ENCODE measurements around the gene ODC1.

ODC1 gene

DNA sequence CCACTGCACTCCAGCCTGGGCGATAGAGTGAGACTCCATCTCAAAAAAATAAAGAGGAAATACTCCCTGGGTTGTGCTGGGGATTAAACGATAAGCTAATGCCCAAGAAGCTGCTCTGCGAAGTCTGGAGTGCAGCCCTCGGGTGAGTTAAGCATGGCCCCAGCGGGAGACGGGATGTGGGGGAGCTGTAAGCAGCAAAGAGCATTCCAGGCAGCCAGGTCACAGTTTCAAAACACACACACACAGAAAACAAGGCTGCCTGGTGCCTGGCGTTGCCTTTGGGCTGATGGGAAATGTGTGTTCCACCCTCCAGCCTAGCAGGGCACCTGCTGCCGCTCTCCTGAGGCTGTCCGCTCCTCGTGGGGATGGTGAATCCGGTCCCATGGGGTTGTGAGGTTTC lies 24.1 kb downstream of the ODC1 start:
- in situ Hi-C loops (cut with HindIII; ENCODE audit: low pct_unique_long_range_greater_than_20kb, low sequenced_read_pairs): no loop called here
- DNase-seq (ENCODE audit: low read depth in 1 of 2, low spot score in 1 of 2): no peak
- TF ChIP-seq JUND (IDR thresholded peaks at IDR 0.05; ENCODE audit: low read depth): no peak

DNA sequence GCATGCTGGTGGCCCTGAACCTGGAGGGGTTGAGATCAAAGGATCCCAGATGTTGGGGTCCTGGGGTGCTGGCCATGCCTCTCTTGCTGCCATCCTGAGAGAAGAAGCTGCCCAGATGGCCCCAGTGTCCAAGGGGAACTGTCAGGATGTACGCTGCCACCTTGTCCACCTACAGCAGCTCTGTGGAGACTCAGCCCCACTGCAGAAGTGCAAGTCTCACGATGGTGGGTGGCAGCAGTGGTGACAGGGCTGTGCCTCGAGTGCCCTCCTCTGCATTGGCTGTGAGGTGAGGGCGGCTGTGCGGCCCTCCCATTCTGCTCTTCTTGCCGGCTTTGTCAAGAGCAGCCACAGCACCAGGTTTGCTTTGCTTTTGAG lies 24.7 kb downstream of the ODC1 start:
- no peak for DNase-seq (ENCODE audit: low read depth in 1 of 2, low spot score in 1 of 2)
- in situ Hi-C loops (cut with HindIII; ENCODE audit: low pct_unique_long_range_greater_than_20kb, low sequenced_read_pairs): no loop called here
- no peak for TF ChIP-seq JUND (IDR thresholded peaks at IDR 0.05; ENCODE audit: low read depth)

DNA sequence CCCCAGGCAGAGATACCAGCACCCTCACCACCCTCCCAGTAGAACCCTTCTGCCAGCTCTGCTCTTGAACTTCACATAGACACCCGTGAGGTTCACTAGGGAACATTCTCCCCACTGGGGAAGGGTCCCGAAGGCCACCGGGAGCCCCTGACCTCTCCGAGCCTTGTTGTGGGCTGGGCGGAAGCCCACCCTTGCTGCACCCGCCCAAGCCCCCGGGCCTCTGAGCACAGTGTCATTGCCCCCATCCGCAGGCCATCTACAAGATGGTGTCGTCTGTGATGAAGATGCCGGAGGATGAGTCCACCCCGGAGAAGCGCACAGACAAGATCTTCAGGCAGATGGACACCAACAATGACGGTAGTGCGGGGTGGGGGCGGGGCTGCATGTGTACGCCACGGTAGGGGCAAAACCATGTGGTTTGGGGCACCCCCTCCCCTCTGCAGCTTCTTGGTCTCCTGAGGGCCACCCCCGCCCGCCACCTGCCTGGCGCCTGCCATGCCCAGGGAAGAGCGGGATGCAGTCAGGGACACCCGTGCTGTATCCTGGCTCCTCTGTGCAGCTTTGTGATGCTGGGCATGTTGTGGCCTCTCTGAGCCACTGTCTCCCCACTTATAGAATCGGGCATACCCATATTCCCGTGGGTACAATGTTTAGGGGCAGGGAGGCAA lies 25.3 kb downstream of the ODC1 start:
- no peak for DNase-seq (ENCODE audit: low read depth in 1 of 2, low spot score in 1 of 2)
- in situ Hi-C loops (cut with HindIII; ENCODE audit: low pct_unique_long_range_greater_than_20kb, low sequenced_read_pairs): no loop called here

DNA sequence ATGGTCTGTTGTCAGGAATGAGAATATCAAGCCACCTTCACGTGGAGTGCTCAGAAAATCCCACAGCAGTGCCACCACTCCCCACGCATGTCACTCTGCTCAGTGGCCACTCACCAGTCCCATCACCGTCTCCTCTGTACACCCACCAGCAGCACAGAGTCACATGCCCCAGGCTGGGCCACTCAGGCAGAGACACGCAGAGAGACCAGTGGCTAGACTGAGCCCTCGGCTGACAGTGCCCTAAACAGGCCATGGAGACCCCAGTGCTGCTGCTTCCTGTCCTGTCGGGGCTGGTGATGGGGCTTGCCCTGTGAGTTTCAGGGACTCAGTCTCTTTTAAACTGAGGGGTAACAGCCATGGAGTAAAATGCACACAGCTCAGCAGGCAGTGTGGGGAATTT lies 25.9 kb downstream of the ODC1 start:
- in situ Hi-C loops (cut with HindIII; ENCODE audit: low pct_unique_long_range_greater_than_20kb, low sequenced_read_pairs): no loop called here
- no peak for DNase-seq (ENCODE audit: low read depth in 1 of 2, low spot score in 1 of 2)
- TF ChIP-seq JUND (IDR thresholded peaks at IDR 0.05; ENCODE audit: low read depth): no peak

More for the DNA sequence above, 25.3 kb downstream of the ODC1 start:
- no peak for TF ChIP-seq JUND (IDR thresholded peaks at IDR 0.05; ENCODE audit: low read depth)

DNA sequence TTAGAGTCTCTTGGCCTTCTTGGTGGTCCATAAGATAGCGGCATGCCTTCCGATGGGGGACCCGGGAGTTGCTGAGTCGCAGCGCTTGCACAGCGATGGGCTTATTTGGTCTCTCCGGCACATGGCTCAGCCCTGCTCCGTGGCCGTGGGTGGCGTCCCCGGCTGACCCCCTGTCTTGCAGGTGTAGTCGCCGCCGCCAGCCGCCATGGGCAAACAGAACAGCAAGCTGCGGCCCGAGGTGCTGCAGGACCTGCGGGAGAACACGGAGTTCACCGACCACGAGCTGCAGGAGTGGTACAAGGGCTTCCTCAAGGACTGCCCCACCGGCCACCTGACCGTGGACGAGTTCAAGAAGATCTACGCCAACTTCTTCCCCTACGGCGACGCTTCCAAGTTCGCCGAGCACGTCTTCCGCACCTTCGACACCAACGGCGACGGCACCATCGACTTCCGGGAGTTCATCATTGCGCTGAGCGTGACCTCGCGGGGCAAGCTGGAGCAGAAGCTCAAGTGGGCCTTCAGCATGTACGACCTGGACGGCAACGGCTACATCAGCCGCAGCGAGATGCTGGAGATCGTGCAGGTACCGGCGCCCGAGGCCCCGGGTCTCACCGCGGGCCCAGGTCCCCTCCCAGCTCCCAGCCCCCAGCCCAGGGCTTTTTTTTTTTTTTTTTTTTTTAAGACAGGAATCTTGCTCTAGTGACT lies 28.4 kb downstream of the ODC1 start:
- no peak for TF ChIP-seq JUND (IDR thresholded peaks at IDR 0.05; ENCODE audit: low read depth)
- in situ Hi-C loops (cut with HindIII; ENCODE audit: low pct_unique_long_range_greater_than_20kb, low sequenced_read_pairs): no loop called here

DNA sequence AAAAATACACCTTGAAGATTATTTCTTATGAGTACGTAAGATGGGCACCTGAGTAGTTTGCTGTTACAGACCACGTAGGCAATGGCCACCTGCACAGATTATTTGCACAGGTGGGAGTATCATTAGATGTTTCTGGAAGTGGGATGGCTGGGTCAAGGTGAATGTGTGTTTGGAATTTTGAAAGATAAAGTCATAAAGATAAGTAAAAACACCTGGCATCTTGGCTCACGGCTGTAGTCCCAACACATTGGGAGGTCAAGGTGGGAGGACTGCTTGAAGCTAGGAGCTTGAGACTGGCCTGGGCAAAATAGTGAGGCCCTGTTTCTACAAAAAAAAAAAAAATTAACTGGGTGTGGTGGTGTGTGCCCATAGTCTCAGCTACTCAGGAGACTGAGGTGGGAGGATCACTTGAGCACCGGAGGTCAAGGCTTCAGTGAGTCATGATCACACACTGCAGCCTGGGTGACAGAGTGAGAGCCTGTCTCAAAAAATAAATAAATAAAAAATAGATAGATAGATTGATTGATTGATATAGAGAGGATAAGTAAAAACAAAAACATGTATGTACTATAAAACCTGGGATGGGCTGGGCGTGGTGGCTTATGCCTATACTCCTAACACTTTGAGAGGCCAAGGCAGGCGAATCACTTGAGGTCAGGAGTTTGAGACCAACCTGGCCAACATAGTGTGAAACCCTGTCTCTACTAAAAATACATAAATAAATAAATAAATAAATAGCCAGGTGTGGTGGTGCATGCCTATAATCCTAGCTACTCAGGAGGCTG lies 30.4 kb downstream of the ODC1 start:
- in situ Hi-C loops (cut with HindIII; ENCODE audit: low pct_unique_long_range_greater_than_20kb, low sequenced_read_pairs): no loop called here

More for the DNA sequence above, 28.4 kb downstream of the ODC1 start:
- no peak for DNase-seq (ENCODE audit: low read depth in 1 of 2, low spot score in 1 of 2)

DNA sequence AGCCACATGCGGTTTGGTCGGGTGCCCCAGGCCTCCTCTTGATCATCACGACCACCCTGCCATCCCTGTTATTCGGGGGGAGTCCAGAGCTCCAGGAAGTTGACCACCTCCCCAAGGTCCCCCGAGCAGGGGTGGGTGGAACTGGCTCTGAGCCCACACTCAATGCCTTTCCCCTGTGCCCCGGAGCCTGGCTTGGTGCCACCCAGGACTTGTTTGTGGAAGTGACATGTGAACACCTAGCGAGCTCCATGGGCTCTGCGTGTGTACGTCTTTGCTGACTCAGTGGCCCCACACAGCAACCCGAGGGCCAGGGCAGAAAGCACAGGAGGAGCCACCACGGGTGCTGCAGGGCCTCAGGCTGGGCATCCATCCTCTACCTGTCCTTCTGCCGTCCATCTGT lies 32.5 kb downstream of the ODC1 start:
- TF ChIP-seq JUND (IDR thresholded peaks at IDR 0.05; ENCODE audit: low read depth): no peak
- DNase-seq (ENCODE audit: low read depth in 1 of 2, low spot score in 1 of 2): no peak
- in situ Hi-C loops (cut with HindIII; ENCODE audit: low pct_unique_long_range_greater_than_20kb, low sequenced_read_pairs): no loop called here

More for the DNA sequence above, 30.4 kb downstream of the ODC1 start:
- no peak for TF ChIP-seq JUND (IDR thresholded peaks at IDR 0.05; ENCODE audit: low read depth)
- no peak for DNase-seq (ENCODE audit: low read depth in 1 of 2, low spot score in 1 of 2)

DNA sequence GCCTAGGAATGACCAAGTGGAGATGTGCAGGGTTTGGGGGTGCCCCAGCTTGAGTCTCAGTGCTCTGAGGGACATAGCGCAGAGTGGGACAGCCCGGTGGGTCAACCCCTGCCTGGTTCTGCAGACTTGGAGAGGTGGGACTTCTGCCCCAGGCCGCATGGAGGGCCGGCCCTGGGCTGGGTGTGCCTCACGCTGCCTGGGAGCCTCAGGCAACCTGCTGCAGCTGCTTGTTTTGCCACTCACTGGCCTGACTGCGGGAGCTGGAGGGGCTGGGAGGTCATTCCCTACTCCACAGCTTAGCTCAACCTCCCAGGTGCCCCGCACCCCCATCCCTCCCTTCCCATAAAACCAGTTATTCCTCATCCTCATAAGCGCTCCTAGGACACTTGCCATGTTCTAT lies 33.1 kb downstream of the ODC1 start:
- in situ Hi-C loops (cut with HindIII; ENCODE audit: low pct_unique_long_range_greater_than_20kb, low sequenced_read_pairs): no loop called here
- DNase-seq (ENCODE audit: low read depth in 1 of 2, low spot score in 1 of 2): no peak
- TF ChIP-seq JUND (IDR thresholded peaks at IDR 0.05; ENCODE audit: low read depth): no peak

DNA sequence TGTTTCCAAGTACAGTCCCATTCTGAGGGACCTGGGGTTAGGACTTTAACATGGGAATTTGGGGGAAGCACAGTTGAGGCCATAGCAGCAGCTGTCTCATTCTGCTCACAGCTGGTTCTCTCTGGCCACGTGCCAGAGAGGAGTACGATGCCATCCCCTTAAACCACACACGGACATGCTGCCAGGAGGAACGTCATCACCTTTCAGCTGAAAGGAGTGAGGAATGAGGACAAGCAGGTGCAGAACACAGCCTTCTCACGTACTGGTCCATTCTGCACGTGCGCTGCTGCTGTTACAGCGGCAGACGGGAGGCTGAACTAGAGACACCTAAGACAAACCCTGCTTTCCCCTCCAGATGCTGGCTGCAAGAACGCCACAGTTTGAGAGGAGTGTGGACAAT lies 33.5 kb downstream of the ODC1 start:
- DNase-seq (ENCODE audit: low read depth in 1 of 2, low spot score in 1 of 2): no peak
- in situ Hi-C loops (cut with HindIII; ENCODE audit: low pct_unique_long_range_greater_than_20kb, low sequenced_read_pairs): no loop called here
- no peak for TF ChIP-seq JUND (IDR thresholded peaks at IDR 0.05; ENCODE audit: low read depth)

DNA sequence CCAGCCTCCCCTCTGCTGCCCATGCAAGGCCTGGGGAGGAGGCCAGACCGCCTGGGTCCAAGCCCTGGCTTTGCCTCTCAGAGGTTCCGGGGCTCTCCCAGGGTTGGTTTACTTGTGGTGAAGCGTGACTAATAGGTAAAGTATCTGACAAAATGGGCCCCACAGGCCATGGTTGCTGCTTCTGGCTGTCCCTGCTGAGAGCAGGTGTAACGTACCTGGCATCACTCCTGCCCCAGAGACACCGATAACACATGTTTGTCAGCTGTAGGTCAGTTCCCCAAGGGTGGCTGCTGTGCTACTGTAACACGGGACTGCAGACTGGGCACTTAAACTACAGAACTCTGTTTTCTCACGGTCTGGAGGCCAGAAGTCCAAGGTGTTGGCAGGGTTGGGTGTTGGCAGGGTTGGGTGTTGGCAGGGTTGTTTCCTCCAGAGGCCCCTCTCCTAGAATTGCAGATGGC lies 34.1 kb downstream of the ODC1 start:
- no peak for DNase-seq (ENCODE audit: low read depth in 1 of 2, low spot score in 1 of 2)
- in situ Hi-C loops (cut with HindIII; ENCODE audit: low pct_unique_long_range_greater_than_20kb, low sequenced_read_pairs): no loop called here
- no peak for TF ChIP-seq JUND (IDR thresholded peaks at IDR 0.05; ENCODE audit: low read depth)

DNA sequence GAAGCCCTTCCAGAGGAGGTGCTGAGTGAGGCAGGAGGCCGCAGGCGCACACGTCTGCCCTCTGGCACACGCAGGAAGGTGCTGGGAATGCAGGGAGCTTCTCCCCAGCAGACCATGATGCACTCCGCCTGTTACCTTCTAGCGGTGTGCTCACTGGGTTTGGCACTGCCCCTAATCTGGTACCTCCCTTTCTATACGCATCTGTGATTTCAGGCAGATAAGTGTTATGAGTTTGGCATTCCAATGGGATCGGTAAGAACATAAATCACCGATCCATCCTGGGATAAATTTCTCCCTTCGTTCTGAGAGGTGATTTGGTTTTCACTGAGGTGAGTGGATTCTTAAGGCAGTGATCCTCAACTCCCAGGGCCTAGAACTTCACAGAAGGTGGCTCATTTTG lies 34.6 kb downstream of the ODC1 start:
- DNase-seq (ENCODE audit: low read depth in 1 of 2, low spot score in 1 of 2): no peak
- no peak for TF ChIP-seq JUND (IDR thresholded peaks at IDR 0.05; ENCODE audit: low read depth)
- in situ Hi-C loops (cut with HindIII; ENCODE audit: low pct_unique_long_range_greater_than_20kb, low sequenced_read_pairs): no loop called here

DNA sequence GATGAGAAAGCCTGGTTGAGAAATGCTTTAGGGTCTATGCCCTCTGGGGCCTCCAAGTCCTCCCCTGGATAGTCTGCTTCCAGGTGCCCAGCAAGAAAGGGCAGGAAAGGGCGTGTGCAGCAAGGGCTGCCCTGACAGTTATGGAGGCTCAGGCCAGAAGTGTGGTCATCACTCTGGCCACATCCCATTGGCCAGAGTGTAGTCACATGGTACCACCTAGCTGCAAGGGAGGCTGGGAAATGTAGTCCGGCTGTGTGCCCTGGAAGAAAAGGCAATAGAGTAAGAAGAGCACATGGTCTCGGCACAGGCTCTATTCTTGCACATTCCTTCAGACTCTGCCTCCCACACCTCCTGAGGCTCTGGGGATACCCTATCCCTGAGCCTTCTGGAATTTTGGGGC lies 35.7 kb downstream of the ODC1 start:
- no peak for TF ChIP-seq JUND (IDR thresholded peaks at IDR 0.05; ENCODE audit: low read depth)
- in situ Hi-C loops (cut with HindIII; ENCODE audit: low pct_unique_long_range_greater_than_20kb, low sequenced_read_pairs): no loop called here
- DNase-seq (ENCODE audit: low read depth in 1 of 2, low spot score in 1 of 2): peak in 1 of 2 experiments; percentile 74

DNA sequence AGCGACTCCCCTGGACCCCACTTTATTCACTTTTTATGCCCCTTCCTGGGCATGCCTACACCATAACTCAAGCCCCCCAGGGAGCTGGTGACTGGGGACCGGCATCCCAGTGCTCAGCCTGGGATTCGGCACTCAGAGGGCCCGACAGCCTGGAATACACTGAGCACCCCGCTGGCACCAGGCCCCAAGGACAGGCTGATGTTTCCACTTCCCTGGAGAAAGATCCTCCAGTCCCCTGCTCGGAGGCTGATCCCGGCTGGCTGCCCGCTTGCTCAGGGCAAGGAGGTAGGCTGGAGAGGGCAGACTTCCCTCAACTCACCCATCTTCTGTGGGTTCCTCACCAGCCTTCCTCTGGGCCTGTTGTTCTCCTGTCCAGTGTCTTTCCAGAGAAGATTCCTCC lies 36.6 kb downstream of the ODC1 start:
- in situ Hi-C loops (cut with HindIII; ENCODE audit: low pct_unique_long_range_greater_than_20kb, low sequenced_read_pairs): no loop called here
- no peak for TF ChIP-seq JUND (IDR thresholded peaks at IDR 0.05; ENCODE audit: low read depth)
- DNase-seq (ENCODE audit: low read depth in 1 of 2, low spot score in 1 of 2): no peak

Data from T47D (cell line).